ENCODE measurements around the gene MSRB1. TPM values are rescaled to one million over a fixed set of nuclear protein-coding genes. Genes with fewer than 3 reads are reported as not detected.

MSRB1 gene
- polyA plus RNA-seq, 10 donors: 17.6 to 40.8 (median 27.6) TPM

DNA sequence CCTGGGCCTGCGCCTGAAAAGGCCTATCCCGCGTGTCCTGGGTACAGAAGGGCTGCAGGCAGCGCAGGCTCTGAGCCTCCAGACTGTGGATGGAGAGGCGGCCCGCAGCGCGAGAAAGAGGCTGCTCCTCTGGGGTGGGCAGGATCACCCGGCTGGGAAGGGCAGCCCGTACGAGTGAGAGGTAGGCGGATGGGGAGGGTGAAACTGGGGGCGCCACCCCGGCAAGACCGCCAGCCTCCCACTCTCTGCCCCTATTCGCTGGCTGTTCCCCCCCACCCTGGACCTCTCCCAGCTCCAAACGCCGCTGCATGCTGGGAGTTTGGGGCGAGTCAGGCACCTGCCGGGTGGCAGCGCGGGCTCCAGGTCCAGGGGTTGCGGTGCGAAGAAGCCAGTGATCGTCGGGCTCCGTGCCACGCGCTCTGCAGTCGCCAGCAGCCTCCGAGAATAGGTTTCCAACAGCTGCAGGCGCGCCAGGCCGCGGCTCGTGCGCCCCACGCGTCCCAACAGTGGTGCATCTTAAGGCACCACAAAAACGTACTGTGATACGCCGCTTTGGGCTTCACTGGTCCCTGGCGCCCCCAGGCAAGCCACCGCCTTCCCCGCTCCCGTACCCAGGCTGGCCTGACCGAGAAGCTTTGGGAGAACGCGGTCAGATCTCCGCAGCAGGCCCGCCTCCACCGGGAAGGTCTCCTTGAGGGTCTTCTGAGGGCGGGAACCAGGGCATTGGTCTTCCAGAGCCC lies 37.2 kb upstream of the MSRB1 start:
- DNase-seq: no peak

GRCh38 chr16:1979271-1980029 lies 36.5 kb upstream of the MSRB1 start:
- DNase-seq: no peak

- DNase-seq: no peak
Observed at GRCh38 chr16:1978476-1979120, 35.6 kb upstream of the MSRB1 start.

DNA sequence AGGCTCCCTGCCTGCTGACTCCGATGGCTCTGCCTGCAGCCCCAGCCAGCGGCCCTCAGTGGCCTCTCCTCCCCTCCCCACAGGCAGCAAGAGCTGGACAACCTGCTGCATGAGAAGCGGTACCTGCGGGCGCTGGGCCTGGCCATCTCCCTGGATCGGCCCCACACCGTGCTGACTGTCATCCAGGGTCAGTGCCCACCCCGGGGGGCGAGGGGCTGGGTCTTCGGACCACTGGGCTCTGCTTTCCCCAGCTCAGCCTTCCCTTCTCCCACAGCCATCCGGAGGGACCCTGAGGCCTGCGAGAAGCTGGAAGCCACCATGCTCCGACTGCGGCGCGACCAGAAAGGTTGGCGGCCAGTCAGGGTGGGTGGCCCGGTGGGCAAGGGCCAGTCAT lies 34.9 kb upstream of the MSRB1 start:
- no peak for DNase-seq

GRCh38 chr16:1976951-1977874 lies 34.2 kb upstream of the MSRB1 start:
- DNase-seq: no peak

DNA sequence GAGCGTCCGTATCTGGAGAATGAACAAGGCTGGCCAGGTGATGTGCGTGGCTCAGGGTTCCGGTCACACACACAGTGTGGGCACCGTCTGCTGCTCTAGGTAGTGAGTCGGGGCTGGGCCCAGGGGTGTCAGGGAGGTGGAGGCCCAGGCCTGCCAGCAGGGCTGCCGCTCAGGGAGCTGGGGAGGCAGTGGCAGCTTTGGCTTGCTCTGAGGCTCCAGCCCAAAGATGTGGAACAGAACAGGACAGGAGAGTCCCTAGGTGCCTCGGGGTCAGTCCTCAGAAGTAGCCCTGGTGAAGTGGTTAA lies 33.2 kb upstream of the MSRB1 start:
- no peak for DNase-seq

DNA sequence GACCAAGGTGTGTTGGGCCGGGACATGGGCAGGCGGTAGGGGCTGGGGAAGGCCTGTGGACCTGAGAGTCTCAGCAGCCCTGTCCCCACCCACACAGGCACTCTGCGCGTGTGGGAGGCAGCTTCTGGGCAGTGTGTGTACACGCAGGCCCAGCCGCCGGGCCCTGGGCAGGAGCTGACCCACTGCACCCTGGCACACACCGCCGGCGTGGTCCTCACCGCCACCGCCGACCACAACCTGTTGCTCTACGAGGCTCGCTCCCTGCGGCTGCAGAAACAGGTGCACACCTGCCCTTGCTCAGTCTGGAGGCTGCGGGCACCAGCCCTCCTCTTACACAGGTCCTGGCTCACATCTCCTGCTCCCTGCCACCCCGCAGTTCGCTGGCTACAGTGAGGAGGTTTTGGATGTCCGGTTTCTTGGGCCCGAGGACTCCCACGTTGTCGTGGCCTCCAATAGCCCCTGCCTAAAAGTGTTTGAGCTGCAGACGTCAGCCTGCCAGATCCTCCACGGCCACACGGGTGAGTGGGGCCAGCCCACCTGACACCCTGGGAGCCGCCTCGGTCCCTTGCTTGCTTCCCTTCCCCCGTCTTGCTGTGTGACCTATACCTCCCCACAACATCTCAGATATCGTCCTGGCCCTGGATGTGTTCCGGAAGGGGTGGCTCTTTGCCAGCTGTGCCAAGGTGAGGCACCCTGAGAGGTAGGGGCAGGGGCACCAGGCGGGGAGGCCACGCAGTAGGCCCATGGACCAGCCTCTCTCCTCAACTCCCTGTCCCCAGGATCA lies 32.6 kb upstream of the MSRB1 start:
- DNase-seq: no peak

GRCh38 chr16:1974157-1975070 lies 31.4 kb upstream of the MSRB1 start:
- no peak for DNase-seq

DNA sequence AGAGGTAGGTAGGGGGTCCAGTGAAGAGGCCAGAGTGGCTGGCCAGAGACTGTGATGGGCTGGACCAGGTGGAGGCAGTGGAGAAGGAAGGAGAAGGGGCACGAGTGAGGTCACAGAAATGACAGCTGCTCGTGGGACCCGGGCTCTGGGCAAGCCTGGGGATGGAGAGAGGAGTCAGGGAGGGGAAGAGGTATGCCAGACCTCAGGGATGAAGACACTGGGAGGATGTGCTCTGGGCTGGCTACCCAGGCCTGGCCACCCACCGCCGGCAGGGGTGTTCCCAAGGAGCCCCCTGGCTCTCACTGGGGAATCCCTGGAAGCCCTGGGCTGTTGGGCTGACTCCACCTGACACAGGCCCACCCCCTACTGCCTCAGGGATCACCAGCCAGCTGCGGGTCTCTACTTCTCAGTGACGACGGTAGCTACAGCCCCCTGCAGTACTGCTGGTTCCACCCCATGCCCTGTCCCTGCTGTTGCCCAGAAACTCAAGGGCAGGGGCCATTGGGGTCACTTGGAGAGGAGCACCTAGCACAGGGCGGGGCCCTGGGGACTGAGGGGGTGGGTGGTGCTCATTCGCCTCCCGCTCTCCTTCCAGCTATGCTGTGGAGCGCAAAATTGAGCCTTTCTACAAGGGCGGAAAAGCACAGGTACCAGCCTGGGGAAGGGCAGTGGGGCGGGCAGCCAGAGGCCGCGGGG lies 30.6 kb upstream of the MSRB1 start:
- no peak for DNase-seq

- DNase-seq: no peak
Observed at GRCh38 chr16:1972490-1972877, 29.5 kb upstream of the MSRB1 start.

DNA sequence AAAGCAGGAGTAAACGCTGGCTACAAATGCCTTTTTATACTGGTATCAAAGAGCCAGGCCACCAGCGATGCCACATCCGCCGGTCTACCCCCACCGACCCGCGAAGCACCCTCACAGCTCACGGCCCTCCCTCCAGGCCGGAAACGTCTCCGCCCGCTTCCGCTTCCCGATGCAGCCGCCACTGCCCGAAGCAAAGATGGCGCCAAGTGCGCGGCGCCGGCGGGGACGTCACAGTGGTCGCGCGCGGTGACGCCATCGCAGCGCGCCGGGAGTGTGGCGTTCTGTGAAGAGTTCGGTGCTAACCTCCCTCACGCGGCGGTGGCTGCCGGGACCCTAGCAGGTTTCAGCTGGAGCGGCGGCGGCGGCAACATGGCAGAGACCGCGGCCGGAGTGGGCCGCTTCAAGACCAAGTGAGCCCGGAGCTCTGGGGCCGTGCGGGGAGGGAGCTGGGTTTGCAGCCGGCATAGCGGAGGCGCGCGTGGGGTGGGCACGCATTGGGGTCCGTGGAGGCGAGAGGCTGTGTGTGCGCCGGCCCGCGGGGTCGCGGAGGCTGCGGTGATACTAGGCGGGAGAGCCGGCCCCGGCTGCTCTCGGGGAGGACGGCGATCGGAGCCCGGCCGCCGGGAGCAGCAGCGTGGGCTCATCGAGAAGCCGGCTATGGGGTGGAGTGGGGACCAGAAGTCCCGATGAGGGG lies 28.9 kb upstream of the MSRB1 start, which contains the start of gene TBL3:
TBL3 (plus strand) TSS at position 258 of the 694 bp plus-strand sequence; CDS start at position 370, 112 bp downstream.
- peak; percentile 95 to 98 (median 97) for DNase-seq

DNA sequence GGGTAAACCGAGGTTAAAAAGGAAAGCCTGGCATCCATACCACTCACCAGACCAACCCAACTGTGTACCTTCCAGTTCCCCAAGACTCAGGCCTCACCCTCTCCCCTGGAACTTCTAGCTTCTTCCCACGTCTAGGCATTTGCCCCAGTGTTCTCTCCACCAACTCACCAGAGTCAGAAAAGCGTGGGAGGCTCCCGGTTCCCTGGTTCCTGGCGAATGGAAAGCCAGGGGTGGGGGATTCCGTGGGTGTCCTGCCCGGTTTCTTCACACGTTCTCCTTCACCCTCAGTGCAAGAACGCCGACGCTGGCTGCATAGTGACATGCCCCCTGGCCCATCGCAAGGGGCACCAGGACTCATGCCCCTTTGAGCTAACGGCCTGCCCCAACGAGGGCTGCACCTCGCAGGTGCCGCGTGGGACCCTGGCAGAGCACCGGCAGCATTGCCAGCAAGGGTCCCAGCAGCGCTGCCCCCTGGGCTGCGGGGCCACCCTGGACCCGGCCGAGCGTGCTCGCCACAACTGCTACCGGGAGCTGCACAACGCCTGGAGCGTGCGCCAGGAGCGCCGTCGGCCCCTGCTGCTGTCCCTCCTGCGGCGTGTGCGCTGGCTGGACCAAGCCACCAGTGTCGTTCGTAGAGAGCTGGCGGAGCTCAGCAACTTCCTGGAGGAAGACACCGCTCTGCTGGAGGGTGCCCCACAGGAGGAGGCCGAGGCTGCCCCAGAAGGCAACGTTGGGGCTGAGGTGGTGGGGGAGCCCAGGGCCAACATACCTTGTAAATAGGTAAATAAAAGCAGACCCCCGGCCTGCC lies 25.4 kb upstream of the MSRB1 start:
- DNase-seq: no peak

GRCh38 chr16:1966460-1966859 lies 23.5 kb upstream of the MSRB1 start, which contains the start of gene RNF151:
TSS of gene RNF151 (plus strand) at chr16:1966856. CDS start at chr16:1966882, 26 bp downstream.
- DNase-seq: no peak

DNA sequence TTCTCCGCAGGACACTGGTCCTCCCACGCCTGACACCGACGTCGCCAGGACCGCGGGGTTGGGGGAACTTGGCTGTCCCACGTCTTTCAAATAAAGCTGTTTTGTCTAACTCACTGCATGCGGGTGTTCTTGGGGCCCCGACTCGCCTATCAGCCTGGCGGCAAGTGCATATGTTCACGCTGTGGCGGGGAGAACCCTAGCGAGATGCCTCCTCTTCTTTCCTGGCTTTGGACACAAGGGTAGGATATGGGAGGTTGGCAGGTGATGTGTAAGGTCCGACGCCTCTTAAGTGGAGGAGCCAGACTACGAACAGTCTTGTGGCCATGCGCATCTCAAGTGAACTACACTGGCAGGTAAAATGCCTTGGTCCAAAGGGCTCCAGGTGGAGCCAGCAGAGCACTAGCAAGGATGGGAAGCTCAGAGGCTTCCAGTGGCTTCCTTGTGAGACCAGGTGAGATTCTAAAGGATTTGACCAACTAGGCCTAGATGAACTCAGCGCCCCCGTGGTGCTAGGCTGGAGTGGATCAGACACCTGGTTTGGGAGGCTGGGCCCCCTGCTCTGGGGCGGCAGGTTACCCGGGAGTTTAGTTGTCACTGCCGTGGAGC lies 22.5 kb upstream of the MSRB1 start:
- DNase-seq: no peak

DNA sequence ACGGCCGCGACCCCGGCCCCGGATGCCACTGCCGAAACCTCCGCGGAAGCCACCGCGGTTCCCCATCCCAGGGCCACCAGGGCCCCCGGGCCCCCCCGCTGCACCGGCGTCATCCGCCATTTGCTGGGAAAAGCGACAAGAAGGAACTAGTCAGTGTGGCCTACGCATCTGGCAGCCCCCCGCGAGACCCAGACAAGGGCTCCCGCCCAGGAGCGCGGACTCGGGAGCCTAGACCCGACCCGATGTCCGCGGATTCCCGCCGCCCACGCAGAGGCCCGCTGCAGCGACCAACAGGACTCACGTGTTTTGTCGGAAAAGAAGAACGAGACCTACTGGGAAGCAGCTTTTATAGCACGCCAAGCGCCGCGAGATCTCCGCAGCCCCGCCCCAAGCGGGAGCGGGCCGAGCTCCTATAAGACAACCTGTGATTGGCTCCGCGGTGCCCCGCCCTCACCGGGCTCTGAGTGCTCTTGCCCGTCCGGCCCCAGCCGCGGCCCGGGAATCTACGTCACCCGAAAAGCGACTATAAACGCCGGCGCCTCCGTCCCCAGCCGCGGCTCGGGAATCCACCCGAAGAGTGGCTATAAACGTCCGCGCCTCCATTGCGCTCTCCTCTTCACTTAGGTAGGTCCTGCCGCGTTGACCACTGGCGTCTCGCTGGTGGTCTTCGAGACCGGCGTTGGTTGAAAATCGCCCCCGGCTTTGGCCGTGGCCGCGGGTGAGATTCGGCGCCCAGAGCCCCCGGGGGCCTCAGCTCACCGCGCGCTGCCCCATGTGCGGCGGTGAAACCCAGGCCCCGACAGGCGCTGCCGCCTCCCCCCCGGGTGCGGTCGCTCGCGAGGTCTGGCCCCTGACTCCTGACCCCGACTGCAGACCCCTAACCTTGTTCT lies 21.8 kb upstream of the MSRB1 start, which contains the start of gene RPS2:
RPS2 (minus strand) TSS at position 321 of the 890 bp plus-strand sequence; CDS start at position 120, 201 bp downstream.
- peak; percentile 99 for DNase-seq
